HepG2 (cell line): ENCODE results near the gene ELAPOR1. TPM values are rescaled to one million over a fixed set of nuclear protein-coding genes. Genes with fewer than 3 reads are reported as not detected.
A peak's percentile ranks its signal among the peaks of the same experiment; 100 is the strongest.

Source experiments
- CSRNP2 ChIP-seq: sonication (generic); formaldehyde crosslinking; conservative IDR thresholded peaks from 2 replicates; pipeline ENCODE4 v1.8.0; 2022; ENCODE audit warnings: low read depth, missing genetic modification reagents
- EZH2 ChIP-seq: conservative IDR thresholded peaks from 2 replicates; pipeline ENCODE4 v1.6.1; 2012; ENCODE audit warnings: mild to moderate bottlenecking, low read depth, low read length, moderate library complexity
- FOXK2 ChIP-seq: fragments of 450-650 bp; IDR thresholded peaks from 2 replicates; pipeline ENCODE4 v1.6.1; 2016
- ISL2 ChIP-seq: sonication (generic); formaldehyde crosslinking; IDR thresholded peaks from 2 replicates; pipeline ENCODE4 v1.5.0; 2020; ENCODE audit warnings: missing genetic modification reagents
- NFRKB ChIP-seq: fragments of 450-650 bp; IDR thresholded peaks from 2 replicates; pipeline ENCODE4 v1.6.1; 2017
- NR2C2 ChIP-seq: sonication (generic); formaldehyde crosslinking; IDR thresholded peaks from 2 replicates; pipeline ENCODE4 v1.4.0; 2020; ENCODE audit warnings: missing genetic modification reagents, mild to moderate bottlenecking, moderate library complexity, borderline replicate concordance
- PAXIP1 ChIP-seq: sonication (generic); formaldehyde crosslinking; conservative IDR thresholded peaks from 2 replicates; pipeline ENCODE4 v1.4.0; 2020; ENCODE audit warnings: mild to moderate bottlenecking, missing genetic modification reagents, moderate library complexity
- RARG ChIP-seq: sonication (generic); formaldehyde crosslinking; IDR thresholded peaks from 2 replicates; pipeline ENCODE4 v1.4.0; 2020; ENCODE audit warnings: low read depth, mild to moderate bottlenecking, missing genetic modification reagents
- SETDB1 ChIP-seq: sonication (generic); formaldehyde crosslinking; IDR thresholded peaks from 2 replicates; pipeline ENCODE4 v1.5.1; 2020; ENCODE audit warnings: missing genetic modification reagents, mild to moderate bottlenecking, borderline replicate concordance
- TARDBP ChIP-seq: sonication (generic); formaldehyde crosslinking; IDR thresholded peaks from 2 replicates; pipeline ENCODE4 v1.8.0; 2022; ENCODE audit warnings: mild to moderate bottlenecking, missing genetic modification reagents
- TBX2 ChIP-seq: sonication (generic); formaldehyde crosslinking; IDR thresholded peaks from 2 replicates; pipeline ENCODE4 v1.5.0; 2020; ENCODE audit warnings: missing genetic modification reagents, mild to moderate bottlenecking, borderline replicate concordance
- ZBTB1 ChIP-seq: sonication (generic); formaldehyde crosslinking; IDR thresholded peaks from 2 replicates; pipeline ENCODE4 v1.4.0; 2020; ENCODE audit warnings: missing genetic modification reagents, borderline replicate concordance
- ZBTB8A ChIP-seq: sonication (generic); formaldehyde crosslinking; IDR thresholded peaks from 2 replicates; pipeline ENCODE4 v1.4.0; 2020; ENCODE audit warnings: mild to moderate bottlenecking, low read depth, missing genetic modification reagents, borderline replicate concordance
- ZKSCAN1 ChIP-seq: fragments of 150-350 bp; IDR thresholded peaks from 2 replicates; pipeline ENCODE4 v1.6.1; 2014; ENCODE audit warnings: low read length
- ZKSCAN5 ChIP-seq: sonication (generic); formaldehyde crosslinking; IDR thresholded peaks from 2 replicates; pipeline ENCODE4 v1.5.1; 2020; ENCODE audit warnings: mild to moderate bottlenecking, missing genetic modification reagents
- ZNF124 ChIP-seq: sonication (generic); formaldehyde crosslinking; IDR thresholded peaks from 2 replicates; pipeline ENCODE4 v1.4.0; 2020; ENCODE audit warnings: missing genetic modification reagents
- ZNF18 ChIP-seq: sonication (generic); formaldehyde crosslinking; IDR thresholded peaks from 2 replicates; pipeline ENCODE4 v1.8.0; 2022; ENCODE audit warnings: mild to moderate bottlenecking, missing genetic modification reagents; ENCODE audit not compliant: insufficient replicate concordance
- ZNF253 ChIP-seq: sonication (generic); formaldehyde crosslinking; IDR thresholded peaks from 2 replicates; pipeline ENCODE4 v1.8.0; 2022; ENCODE audit warnings: mild to moderate bottlenecking, missing genetic modification reagents, borderline replicate concordance
- ZNF317 ChIP-seq: sonication (generic); formaldehyde crosslinking; IDR thresholded peaks from 2 replicates; pipeline ENCODE4 v1.5.0; 2020; ENCODE audit warnings: mild to moderate bottlenecking, missing genetic modification reagents
- ZNF326 ChIP-seq: sonication (generic); formaldehyde crosslinking; IDR thresholded peaks from 2 replicates; pipeline ENCODE4 v1.4.0; 2020; ENCODE audit warnings: missing genetic modification reagents, borderline replicate concordance
- ZNF451 ChIP-seq: sonication (generic); formaldehyde crosslinking; IDR thresholded peaks from 2 replicates; pipeline ENCODE4 v1.5.0; 2020; ENCODE audit warnings: mild to moderate bottlenecking, missing genetic modification reagents
- ZNF512 ChIP-seq: sonication (generic); formaldehyde crosslinking; IDR thresholded peaks from 2 replicates; pipeline ENCODE4 v1.4.0; 2020; ENCODE audit warnings: mild to moderate bottlenecking, missing genetic modification reagents
- ZNF652 ChIP-seq: IDR thresholded peaks from 2 replicates; pipeline ENCODE4 v1.6.1; 2016; ENCODE audit warnings: low read depth, borderline replicate concordance
- ZNF788 ChIP-seq: sonication (generic); formaldehyde crosslinking; IDR thresholded peaks from 2 replicates; pipeline ENCODE4 v1.5.0; 2020; ENCODE audit warnings: mild to moderate bottlenecking, missing genetic modification reagents, borderline replicate concordance
- polyA plus RNA-seq, 8 experiments: library from polyadenylated mRNA; depleted of rRNA in 3 of 8; stranded (reverse) in 7 of 8; unstranded in 1 of 8; fragments of >200 nt; fragmentation: Illumina TruSeq in 4 of 8; extraction: Trizol in 4 of 8; gene quantifications; 2 replicates each; pipeline versions ENCODE4 v1.2.1 to v1.2.3, GENCODE V29; 2011 to 2016; ENCODE audit warnings: low read depth in 4 of 8, missing spikeins in 1 of 8, mixed read lengths in 1 of 8; ENCODE audit not compliant: insufficient read depth in 1 of 8
- total RNA-seq, 5 experiments: library from RNA; depleted of rRNA; stranded (reverse); fragments of >200 nt; fragmentation: Illumina TruSeq; extraction: Trizol; gene quantifications; 2 replicates each; pipeline ENCODE4 v1.2.3, GENCODE V29; 2016; ENCODE audit warnings: low read depth in 1 of 5

The ELAPOR1 gene
- total and polyA plus RNA-seq, 2 of the 13 experiments (the other 11 are each of a cell fraction or from before 2014, with no cell fraction given), result 0.13 to 0.20 TPM

- peak; percentile 74 for TF ChIP-seq ISL2
- TF ChIP-seq TARDBP (CRISPR knock-in tag), result peak; percentile 44; the same call in 1 of the 2 replicates
- TF ChIP-seq ZBTB1, result no peak
- no peak for TF ChIP-seq ZNF788
- no peak for TF ChIP-seq NFRKB
- TF ChIP-seq ZNF18 (CRISPR knock-in tag), result no peak
- no peak for TF ChIP-seq ZNF512 (CRISPR knock-in tag)
- no peak for TF ChIP-seq ZNF317
- no peak for TF ChIP-seq ZNF451 (CRISPR knock-in tag)
- TF ChIP-seq PAXIP1 (CRISPR knock-in tag), result peak; percentile 88
- TF ChIP-seq CSRNP2 (CRISPR knock-in tag), result no peak
- no peak for TF ChIP-seq FOXK2
- TF ChIP-seq ZNF253, result no peak
- no peak for TF ChIP-seq SETDB1
- TF ChIP-seq EZH2, result no peak
- peak; percentile 75 for TF ChIP-seq TBX2 (CRISPR knock-in tag)
- TF ChIP-seq ZBTB8A (CRISPR knock-in tag), result no peak
- peak; percentile 26; the same call in 1 of the 2 replicates for TF ChIP-seq ZNF124 (CRISPR knock-in tag)
- no peak for TF ChIP-seq ZNF652
- TF ChIP-seq ZKSCAN1, result peak; percentile 47; the same call in 1 of the 2 replicates
- no peak for TF ChIP-seq ZNF326
- no peak for TF ChIP-seq RARG
- TF ChIP-seq NR2C2 (CRISPR knock-in tag), result no peak
- TF ChIP-seq ZKSCAN5 (CRISPR knock-in tag), result no peak
Observed at GRCh38 chr1:109156916-109157385, 43.0 kb downstream of the ELAPOR1 start (continued).
